ENCODE measurements around the gene EFNB3. TPM values are rescaled to one million over a fixed set of nuclear protein-coding genes. Genes with fewer than 3 reads are reported as not detected.

EFNB3 gene
- total RNA-seq, 1 experiment from 2014 or later: 10.0 TPM

- Histone ChIP-seq H3K9me3 (ENCODE audit: low read depth, low read length, poor library complexity, severe bottlenecking) (no peaks in the 10 kb centered on the region), H3K27me3 (replicated peaks; ENCODE audit: insufficient read depth, low read depth, low read length, poor library complexity) (no peaks in the 10 kb centered on the region), H3K27ac (ENCODE audit: low read depth, low read length, poor library complexity, severe bottlenecking) (no peak overlapping the region), H3K4me1 (ENCODE audit: insufficient read depth, low read length, poor library complexity, severe bottlenecking) (no peaks in the 10 kb centered on the region), H3K36me3 (ENCODE audit: insufficient read depth, low read length, poor library complexity, severe bottlenecking) (peaks cover 45% of the 10 kb centered on the region), H3K4me3 (ENCODE audit: low read depth, low read length, poor library complexity, severe bottlenecking) (no peak overlapping the region)
- no TSS peak for BruUV-seq (replicated peaks)
- no peak for TF ChIP-seq EZH2 (IDR thresholded peaks at IDR 0.05; ENCODE audit: borderline replicate concordance, low read depth, low read length, poor library complexity, severe bottlenecking)
- no peak for TF ChIP-seq CTCF (conservative IDR thresholded peaks at IDR 0.05; ENCODE audit: low read depth, low read length)
- no peak for DNase-seq (ENCODE audit: low spot score)
- CTCF ChIA-PET: no interaction called here
- intact Hi-C loops (cut with micrococcal nuclease; ENCODE audit: unreplicated experiment): no loop called here
- POLR2A ChIA-PET (ENCODE audit: low non-redundant PET): interaction anchor here (0.7 kb wide), 1 partner anchor 17 kb away, joined by 10 read pairs; the partner anchor contains the start of gene ATP1B2
Measured at GRCh38 chr17:7667656-7668406, 37.2 kb upstream of the EFNB3 start.

GRCh38 chr17:7668482-7668881, 36.5 kb upstream of the EFNB3 start:
- TF ChIP-seq CTCF (conservative IDR thresholded peaks at IDR 0.05; ENCODE audit: low read depth, low read length): no peak
- no peak for TF ChIP-seq EZH2 (IDR thresholded peaks at IDR 0.05; ENCODE audit: borderline replicate concordance, low read depth, low read length, poor library complexity, severe bottlenecking)
- Histone ChIP-seq H3K4me1 (ENCODE audit: insufficient read depth, low read length, poor library complexity, severe bottlenecking) (no peaks in the 10 kb centered on the region), H3K27ac (ENCODE audit: low read depth, low read length, poor library complexity, severe bottlenecking) (no peak overlapping the region), H3K36me3 (ENCODE audit: insufficient read depth, low read length, poor library complexity, severe bottlenecking) (peaks cover 51% of the 10 kb centered on the region), H3K27me3 (replicated peaks; ENCODE audit: insufficient read depth, low read depth, low read length, poor library complexity) (no peaks in the 10 kb centered on the region), H3K4me3 (ENCODE audit: low read depth, low read length, poor library complexity, severe bottlenecking) (no peak overlapping the region), H3K9me3 (ENCODE audit: low read depth, low read length, poor library complexity, severe bottlenecking) (peaks cover 2% of the 10 kb centered on the region)
- CTCF ChIA-PET: interaction anchor here (0.7 kb wide), 1 partner anchor 252 kb away, joined by 3 read pairs; no protein-coding TSS in a partner anchor
- POLR2A ChIA-PET (ENCODE audit: low non-redundant PET): no interaction called here
- BruUV-seq (replicated peaks): no TSS peak
- intact Hi-C loops (cut with micrococcal nuclease; ENCODE audit: unreplicated experiment): no loop called here
- no peak for DNase-seq (ENCODE audit: low spot score)

GRCh38 chr17:7673239-7673638, 31.8 kb upstream of the EFNB3 start:
- H3K4me3 ChIP-seq (ENCODE audit: low read depth, low read length, poor library complexity, severe bottlenecking): no peak overlapping the region
- ChIA-PET POLR2A (ENCODE audit: low non-redundant PET) (no interaction called here), CTCF (interaction anchor here (0.8 kb wide), 1 partner anchor 22 kb away, joined by 4 read pairs; the partner anchor contains the start of gene ATP1B2)
- no peak overlapping the region for H3K27ac ChIP-seq (ENCODE audit: low read depth, low read length, poor library complexity, severe bottlenecking)
- intact Hi-C loops (cut with micrococcal nuclease; ENCODE audit: unreplicated experiment): no loop called here
- no TSS peak for BruUV-seq (replicated peaks)
- DNase-seq (ENCODE audit: low spot score): peak; percentile 44
- TF ChIP-seq EZH2 (IDR thresholded peaks at IDR 0.05; ENCODE audit: borderline replicate concordance, low read depth, low read length, poor library complexity, severe bottlenecking) (no peak), CTCF (conservative IDR thresholded peaks at IDR 0.05; ENCODE audit: low read depth, low read length) (peak; percentile 63)
- peaks cover 5% of the 10 kb centered on the region for H3K9me3 ChIP-seq (ENCODE audit: low read depth, low read length, poor library complexity, severe bottlenecking)
- H3K36me3 ChIP-seq (ENCODE audit: insufficient read depth, low read length, poor library complexity, severe bottlenecking): peaks cover 67% of the 10 kb centered on the region
- no peaks in the 10 kb centered on the region for H3K27me3 ChIP-seq (replicated peaks; ENCODE audit: insufficient read depth, low read depth, low read length, poor library complexity)
- H3K4me1 ChIP-seq (ENCODE audit: insufficient read depth, low read length, poor library complexity, severe bottlenecking): no peaks in the 10 kb centered on the region

Measured in A673 (cell line).